HepG2 (cell line): Measurements from ENCODE around the gene C1QTNF6. TPM values are rescaled to one million over a fixed set of nuclear protein-coding genes. Genes with fewer than 3 reads are reported as not detected.

Experiments used
- ATAC-seq: fragments of 200-7000 bp; cut with Tn5 transposase; 3 replicates; pipeline ENCODE4 v1.9.1; 2020; ENCODE audit warnings: mild to moderate bottlenecking, moderate library complexity
- BruUV-seq: library from RNA; stranded (reverse); fragments of 400-500 nt; replicated peaks from 2 replicates; lab custom pipeline; 2021; lab: Mats Ljungman, UMichigan
- CTCF ChIA-PET: fragments of 300-600 bp; formaldehyde crosslinking; extraction: SDS; loops from one replicate; lab custom pipeline; 2021; ENCODE audit warnings: low total read pairs, inconsistent platforms, low intra/inter-chr PET ratio; lab: Yijun Ruan, JAX
- POLR2A ChIA-PET: fragments of 350-600 bp; sonication (Branson Sonifier 250); formaldehyde crosslinking; loops from one replicate; lab custom pipeline; 2020; ENCODE audit warnings: antibody characterized with exemption, inconsistent platforms; lab: Yijun Ruan, JAX
- DNase-seq: peaks from one replicate; pipeline ENCODE4 v3.0.0-alpha.2; 2015; ENCODE audit warnings: low spot score
- FAIRE-seq: peaks from 3 replicates; lab custom pipeline; 2011; peaks lifted over from hg19 to GRCh38; lab: Jason Lieb, UNC
- H2AFZ ChIP-seq: one replicate; pipeline ENCODE4 v1.6.1; 2011; ENCODE audit warnings: low read length, inconsistent platforms
- H3K27ac ChIP-seq: fragments of 300-600 bp; 3 replicates; pipeline ENCODE4 v1.8.0; 2011; ENCODE audit warnings: mixed run types, mild to moderate bottlenecking, mixed read lengths, low read length, inconsistent platforms; ENCODE audit not compliant: insufficient read depth; ENCODE audit errors: extremely low read length
- H3K27me3 ChIP-seq, 2 experiments: fragments of 200-600 bp in 1 of 2; 2 replicates in 1 of 2; 3 replicates in 1 of 2; pipeline versions ENCODE4 v1.6.0 to v1.8.0; 2011; ENCODE audit warnings: low read length in 2 of 2, mild to moderate bottlenecking in 2 of 2, moderate library complexity in 2 of 2, inconsistent platforms in 1 of 2; ENCODE audit not compliant: insufficient read depth in 2 of 2, control insufficient read depth in 1 of 2
- H3K36me3 ChIP-seq, 2 experiments: fragments of 200-600 bp in 1 of 2; replicated peaks in 1 of 2; 2 replicates in 1 of 2; 3 replicates in 1 of 2; pipeline versions ENCODE4 v1.5.1 to v1.8.0; 2011; ENCODE audit warnings: low read length in 2 of 2, inconsistent platforms in 1 of 2; ENCODE audit not compliant: insufficient read depth in 2 of 2, control insufficient read depth in 1 of 2
- H3K4me1 ChIP-seq: 2 replicates; pipeline ENCODE4 v1.5.1; 2012; ENCODE audit warnings: low read length, inconsistent platforms; ENCODE audit not compliant: insufficient read depth
- H3K4me2 ChIP-seq: 2 replicates; pipeline ENCODE4 v1.6.0; 2011; ENCODE audit warnings: low read depth, low read length, inconsistent platforms
- H3K4me3 ChIP-seq, 3 experiments: fragments of 200-600 bp in 1 of 3; sonication (generic), shearing (Covaris generic) in 1 of 3; replicated peaks in 1 of 3; 2 replicates each; pipeline ENCODE4 v1.5.1; 2011 to 2016; ENCODE audit warnings: low read length in 3 of 3, inconsistent platforms in 2 of 3, low read depth in 2 of 3, mild to moderate bottlenecking in 2 of 3, control low read depth in 1 of 3, mixed read lengths in 1 of 3; ENCODE audit not compliant: insufficient read depth in 1 of 3
- H3K79me2 ChIP-seq: one replicate; pipeline ENCODE4 v1.6.1; 2011; ENCODE audit warnings: low read length, inconsistent platforms; ENCODE audit not compliant: insufficient read depth
- H3K9ac ChIP-seq: 2 replicates; pipeline ENCODE4 v1.6.0; 2011; ENCODE audit warnings: mild to moderate bottlenecking, low read depth, low read length, inconsistent platforms; ENCODE audit not compliant: insufficient read depth
- H3K9me3 ChIP-seq: 2 replicates; pipeline ENCODE4 v1.5.1; 2012; ENCODE audit warnings: mild to moderate bottlenecking, low read length
- H4K20me1 ChIP-seq: 2 replicates; pipeline ENCODE4 v1.6.0; 2011; ENCODE audit warnings: inconsistent platforms, mild to moderate bottlenecking, low read length, moderate library complexity; ENCODE audit not compliant: insufficient read depth
- HDAC2 ChIP-seq: sonication (generic); formaldehyde crosslinking; IDR thresholded peaks from 2 replicates; pipeline ENCODE4 v1.4.0; 2020; ENCODE audit warnings: missing genetic modification reagents
- KDM6A ChIP-seq: IDR thresholded peaks from 2 replicates; pipeline ENCODE4 v1.6.1; 2016; ENCODE audit warnings: low read depth
- POLR2A ChIP-seq, 2 experiments: IDR thresholded peaks; 2 replicates each; pipeline ENCODE4 v1.6.1; 2011; ENCODE audit warnings: low read depth in 2 of 2, low read length in 2 of 2, mild to moderate bottlenecking in 1 of 2, moderate library complexity in 1 of 2; ENCODE audit not compliant: insufficient read depth in 1 of 2
- PREB ChIP-seq: sonication (generic); formaldehyde crosslinking; IDR thresholded peaks from 2 replicates; pipeline ENCODE4 v1.4.0; 2020; ENCODE audit warnings: missing genetic modification reagents
- ZFP91 ChIP-seq: sonication (generic); formaldehyde crosslinking; IDR thresholded peaks from 2 replicates; pipeline ENCODE4 v1.9.0; 2022; ENCODE audit warnings: missing genetic modification reagents, mild to moderate bottlenecking, borderline replicate concordance
- ZNF30 ChIP-seq: sonication (generic); formaldehyde crosslinking; IDR thresholded peaks from 2 replicates; pipeline ENCODE4 v1.5.0; 2020; ENCODE audit warnings: mild to moderate bottlenecking, missing genetic modification reagents
- ZNF33B ChIP-seq: sonication (generic); formaldehyde crosslinking; IDR thresholded peaks from 2 replicates; pipeline ENCODE4 v1.5.1; 2020; ENCODE audit warnings: mild to moderate bottlenecking, missing genetic modification reagents
- ZNF780A ChIP-seq: sonication (generic); formaldehyde crosslinking; IDR thresholded peaks from 2 replicates; pipeline ENCODE4 v1.8.0; 2022; ENCODE audit warnings: mild to moderate bottlenecking, missing genetic modification reagents, moderate library complexity
- WGBS: methylation state at CpG from one replicate; pipeline ENCODE4 v1.1.6; 2017; ENCODE audit warnings: low lambda C conversion rate; 5-methylcytosine and 5-hydroxymethylcytosine counted together
- in situ Hi-C: cut with HindIII; loops from 2 replicates; pipeline ENCODE4 v1.10.0; 2017; ENCODE audit warnings: low pct_unique_long_range_greater_than_20kb; ENCODE audit not compliant: extremely low pct_ligation_motif_present
- intact Hi-C: fragments of 100-400 bp; cut with micrococcal nuclease; formaldehyde crosslinking; loops from one replicate; pipeline ENCODE4 v1.10.0; 2022; ENCODE audit not compliant: unreplicated experiment
- polyA plus RNA-seq, 8 experiments: library from polyadenylated mRNA; depleted of rRNA in 3 of 8; stranded (reverse) in 7 of 8; unstranded in 1 of 8; fragments of >200 nt; fragmentation: Illumina TruSeq in 4 of 8; extraction: Trizol in 4 of 8; gene quantifications; 2 replicates each; pipeline versions ENCODE4 v1.2.1 to v1.2.3, GENCODE V29; 2011 to 2016; ENCODE audit warnings: low read depth in 4 of 8, missing spikeins in 1 of 8, mixed read lengths in 1 of 8; ENCODE audit not compliant: insufficient read depth in 1 of 8
- total RNA-seq, 5 experiments: library from RNA; depleted of rRNA; stranded (reverse); fragments of >200 nt; fragmentation: Illumina TruSeq; extraction: Trizol; gene quantifications; 2 replicates each; pipeline ENCODE4 v1.2.3, GENCODE V29; 2016; ENCODE audit warnings: low read depth in 1 of 5
- TF ChIP-seq, protein P1 (sequence below): sonication (generic); formaldehyde crosslinking; IDR thresholded peaks from 2 replicates; pipeline ENCODE4 v1.4.0; 2020; ENCODE audit warnings: missing genetic modification reagents, borderline replicate concordance
- TF ChIP-seq, protein P2 (sequence below): sonication (generic); formaldehyde crosslinking; IDR thresholded peaks from 2 replicates; pipeline ENCODE4 v1.5.1; 2020; ENCODE audit warnings: missing genetic modification reagents, mild to moderate bottlenecking, borderline replicate concordance

The C1QTNF6 gene
- total and polyA plus RNA-seq, 2 of the 13 experiments (the other 11 are each of a cell fraction or from before 2014, with no cell fraction given) = 2.7 to 6.9 TPM

DNA sequence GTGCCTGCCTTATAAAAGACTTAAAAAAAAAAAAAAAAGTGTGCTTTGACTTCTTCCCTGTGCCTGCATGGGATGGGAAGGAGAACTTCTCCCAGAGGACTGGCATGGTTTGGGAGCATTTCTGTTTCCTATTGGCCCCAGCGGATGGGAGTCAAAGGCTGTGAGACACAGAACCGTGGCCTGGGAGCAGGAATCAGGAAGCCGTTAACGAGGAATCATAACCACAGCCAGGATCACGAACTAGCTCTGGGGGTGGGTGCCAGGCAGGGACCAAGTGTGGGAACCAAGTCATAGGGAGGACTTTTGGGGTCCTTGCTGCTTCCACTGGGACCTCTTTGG is 526 bp downstream of the C1QTNF6 start:
- Histone ChIP-seq H3K9ac (peak overlapping the region; percentile 35; the same call in 1 of the 2 replicates), H3K4me3 (peak overlapping the region in 2 of 3 experiments; percentile 22 to 57; a peak in 4 of 6 replicates), H3K27ac (no peak overlapping the region), H3K9me3 (no peaks in the 10 kb centered on the region), H3K27me3 (no peaks in the 10 kb centered on the region), H3K79me2 (no peaks in the 10 kb centered on the region), H2AFZ (no peak overlapping the region), H3K4me1 (peaks cover 22% of the 10 kb centered on the region), H3K36me3 (no peaks in the 10 kb centered on the region), H3K4me2 (peak overlapping the region; percentile 59), H4K20me1 (no peaks in the 10 kb centered on the region)
- in situ Hi-C loops (no loop called here), intact Hi-C loops (no loop called here)
- ATAC-seq = no peak
- 59% methylated on average over 5 of the region's 5 CpGs for WGBS
- no peak for DNase-seq
- no peak for FAIRE-seq
- ChIA-PET CTCF (no interaction called here), POLR2A (interaction anchor here (0.9 to 2.2 kb wide), 3 partner anchors 9 to 12 kb away, joined by 6 to 11 read pairs (median 7); no protein-coding TSS in a partner anchor)
- TF ChIP-seq, protein P1, sequence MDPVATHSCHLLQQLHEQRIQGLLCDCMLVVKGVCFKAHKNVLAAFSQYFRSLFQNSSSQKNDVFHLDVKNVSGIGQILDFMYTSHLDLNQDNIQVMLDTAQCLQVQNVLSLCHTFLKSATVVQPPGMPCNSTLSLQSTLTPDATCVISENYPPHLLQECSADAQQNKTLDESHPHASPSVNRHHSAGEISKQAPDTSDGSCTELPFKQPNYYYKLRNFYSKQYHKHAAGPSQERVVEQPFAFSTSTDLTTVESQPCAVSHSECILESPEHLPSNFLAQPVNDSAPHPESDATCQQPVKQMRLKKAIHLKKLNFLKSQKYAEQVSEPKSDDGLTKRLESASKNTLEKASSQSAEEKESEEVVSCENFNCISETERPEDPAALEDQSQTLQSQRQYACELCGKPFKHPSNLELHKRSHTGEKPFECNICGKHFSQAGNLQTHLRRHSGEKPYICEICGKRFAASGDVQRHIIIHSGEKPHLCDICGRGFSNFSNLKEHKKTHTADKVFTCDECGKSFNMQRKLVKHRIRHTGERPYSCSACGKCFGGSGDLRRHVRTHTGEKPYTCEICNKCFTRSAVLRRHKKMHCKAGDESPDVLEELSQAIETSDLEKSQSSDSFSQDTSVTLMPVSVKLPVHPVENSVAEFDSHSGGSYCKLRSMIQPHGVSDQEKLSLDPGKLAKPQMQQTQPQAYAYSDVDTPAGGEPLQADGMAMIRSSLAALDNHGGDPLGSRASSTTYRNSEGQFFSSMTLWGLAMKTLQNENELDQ (CRISPR knock-in tag) = no peak
- TF ChIP-seq HDAC2 (CRISPR knock-in tag) = no peak
- no peak for TF ChIP-seq POLR2A (IDR thresholded peaks at IDR 0.05; ENCODE audit: insufficient read depth in 1 of 2, low read depth in 2 of 2, low read length in 2 of 2)
- TF ChIP-seq ZFP91 = no peak
- TF ChIP-seq ZNF780A (CRISPR knock-in tag) = no peak
- TF ChIP-seq, protein P2, sequence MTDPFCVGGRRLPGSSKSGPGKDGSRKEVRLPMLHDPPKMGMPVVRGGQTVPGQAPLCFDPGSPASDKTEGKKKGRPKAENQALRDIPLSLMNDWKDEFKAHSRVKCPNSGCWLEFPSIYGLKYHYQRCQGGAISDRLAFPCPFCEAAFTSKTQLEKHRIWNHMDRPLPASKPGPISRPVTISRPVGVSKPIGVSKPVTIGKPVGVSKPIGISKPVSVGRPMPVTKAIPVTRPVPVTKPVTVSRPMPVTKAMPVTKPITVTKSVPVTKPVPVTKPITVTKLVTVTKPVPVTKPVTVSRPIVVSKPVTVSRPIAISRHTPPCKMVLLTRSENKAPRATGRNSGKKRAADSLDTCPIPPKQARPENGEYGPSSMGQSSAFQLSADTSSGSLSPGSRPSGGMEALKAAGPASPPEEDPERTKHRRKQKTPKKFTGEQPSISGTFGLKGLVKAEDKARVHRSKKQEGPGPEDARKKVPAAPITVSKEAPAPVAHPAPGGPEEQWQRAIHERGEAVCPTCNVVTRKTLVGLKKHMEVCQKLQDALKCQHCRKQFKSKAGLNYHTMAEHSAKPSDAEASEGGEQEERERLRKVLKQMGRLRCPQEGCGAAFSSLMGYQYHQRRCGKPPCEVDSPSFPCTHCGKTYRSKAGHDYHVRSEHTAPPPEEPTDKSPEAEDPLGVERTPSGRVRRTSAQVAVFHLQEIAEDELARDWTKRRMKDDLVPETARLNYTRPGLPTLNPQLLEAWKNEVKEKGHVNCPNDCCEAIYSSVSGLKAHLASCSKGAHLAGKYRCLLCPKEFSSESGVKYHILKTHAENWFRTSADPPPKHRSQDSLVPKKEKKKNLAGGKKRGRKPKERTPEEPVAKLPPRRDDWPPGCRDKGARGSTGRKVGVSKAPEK (CRISPR knock-in tag) = no peak
- TF ChIP-seq ZNF30 (CRISPR knock-in tag) = no peak
- no peak for TF ChIP-seq KDM6A (CRISPR knock-in tag)
- no peak for TF ChIP-seq ZNF33B (CRISPR knock-in tag)
- no peak for TF ChIP-seq PREB (CRISPR knock-in tag)
- no TSS peak for BruUV-seq
